HCT116 (cell line): ENCODE data around the gene RSPH9. TPM values are rescaled to one million over a fixed set of nuclear protein-coding genes. Genes with fewer than 3 reads are reported as not detected.

Experiments
- ATAC-seq: fragments of 200-7000 bp; cut with Tn5 transposase; 2 replicates; pipeline ENCODE4 v1.9.1; 2020; ENCODE audit warnings: mild to moderate bottlenecking, moderate library complexity
- BruUV-seq: library from RNA; stranded (reverse); fragments of 400-500 nt; replicated peaks from 2 replicates; lab custom pipeline; 2021; lab: Mats Ljungman, UMichigan
- CTCF ChIA-PET: fragments of 300-600 bp; sonication (Branson Sonifier 250); formaldehyde crosslinking; loops from one replicate; lab custom pipeline; 2021; ENCODE audit warnings: antibody characterized with exemption; lab: Charles Lee
- POLR2A ChIA-PET: fragments of 300-600, 350-600 bp; sonication (Branson Sonifier 250); formaldehyde crosslinking; loops from one replicate; lab custom pipeline; 2021; ENCODE audit warnings: antibody characterized with exemption; lab: Charles Lee
- RAD21 ChIA-PET, 2 experiments: fragments of 300-600 bp; sonication (Branson Sonifier 250); formaldehyde crosslinking; loops; one replicate each; lab custom pipeline; 2023; ENCODE audit warnings: low total read pairs in 2 of 2; ENCODE audit not compliant: uncharacterized antibody in 2 of 2, unreplicated experiment in 2 of 2, low non-redundant PET in 1 of 2; lab: Charles Lee
- DNase-seq: peaks from one replicate; pipeline ENCODE4 v3.0.0-alpha.2; 2010; ENCODE audit warnings: low read depth, low spot score
- H2AFZ ChIP-seq: fragments of 200-600 bp; shearing (Covaris generic), sonication (generic); 2 replicates; pipeline ENCODE4 v1.6.1; 2017; ENCODE audit warnings: low read depth, mixed run types, mixed read lengths, antibody characterized with exemption, low read length; ENCODE audit not compliant: poor library complexity, severe bottlenecking
- H3K27ac ChIP-seq: 2 replicates; pipeline ENCODE4 v1.5.1; 2012; ENCODE audit warnings: low read depth, low read length
- H3K27me3 ChIP-seq: fragments of 200-600 bp; sonication (generic); 2 replicates; pipeline ENCODE4 v1.6.1; 2016; ENCODE audit warnings: mixed run types, low read length, mixed read lengths; ENCODE audit not compliant: insufficient read depth
- H3K36me3 ChIP-seq, 2 experiments: fragments of 200-500 bp in 1 of 2; fragments of 200-600 bp in 1 of 2; sonication (Bioruptor generic) in 1 of 2; sonication (generic) in 1 of 2; 2 replicates each; pipeline versions ENCODE4 v1.5.1 to v1.6.1; 2014 to 2016; ENCODE audit warnings: low read length in 2 of 2, inconsistent platforms in 1 of 2, mixed read lengths in 1 of 2, mixed run types in 1 of 2; ENCODE audit not compliant: insufficient read depth in 2 of 2, control insufficient read depth in 1 of 2
- H3K4me1 ChIP-seq, 2 experiments: fragments of 200-600 bp in 1 of 2; sonication (generic) in 1 of 2; 2 replicates each; pipeline versions ENCODE4 v1.5.1 to v1.6.1; 2012 to 2017; ENCODE audit warnings: low read length in 2 of 2, inconsistent platforms in 1 of 2, mild to moderate bottlenecking in 1 of 2, mixed read lengths in 1 of 2, mixed run types in 1 of 2, moderate library complexity in 1 of 2; ENCODE audit not compliant: insufficient read depth in 2 of 2, control insufficient read depth in 1 of 2
- H3K4me2 ChIP-seq: fragments of 200-600 bp; sonication (generic); 2 replicates; pipeline ENCODE4 v1.6.1; 2017; ENCODE audit warnings: mixed run types, low read length, mixed read lengths
- H3K4me3 ChIP-seq, 2 experiments: fragments of 200-600 bp in 1 of 2; sonication (generic) in 1 of 2; replicated peaks in 1 of 2; 2 replicates each; pipeline ENCODE4 v1.5.1; 2011 to 2016; ENCODE audit warnings: low read length in 2 of 2, control low read depth in 1 of 2, low read depth in 1 of 2, mild to moderate bottlenecking in 1 of 2, mixed read lengths in 1 of 2, mixed run types in 1 of 2
- H3K79me2 ChIP-seq: fragments of 200-600 bp; sonication (generic); 2 replicates; pipeline ENCODE4 v1.6.1; 2017; ENCODE audit warnings: mild to moderate bottlenecking, mixed run types, low read length, moderate library complexity, mixed read lengths; ENCODE audit not compliant: insufficient read depth
- H3K9ac ChIP-seq: fragments of 200-600 bp; sonication (generic); 2 replicates; pipeline ENCODE4 v1.6.1; 2016; ENCODE audit warnings: low read length, mixed read lengths
- H3K9me2 ChIP-seq: fragments of 200-600 bp; sonication (generic), shearing (Covaris generic); 2 replicates; pipeline ENCODE4 v1.6.1; 2017; ENCODE audit warnings: mixed run types, mild to moderate bottlenecking, moderate library complexity; ENCODE audit not compliant: insufficient read depth
- H3K9me3 ChIP-seq, 2 experiments: fragments of 200-500 bp in 1 of 2; fragments of 200-600 bp in 1 of 2; sonication (Bioruptor generic) in 1 of 2; sonication (generic) in 1 of 2; 2 replicates each; pipeline ENCODE4 v1.6.1; 2014 to 2017; ENCODE audit warnings: low read length in 2 of 2, mixed read lengths in 2 of 2, inconsistent platforms in 1 of 2, low read depth in 1 of 2, mild to moderate bottlenecking in 1 of 2, mixed run types in 1 of 2, moderate library complexity in 1 of 2; ENCODE audit not compliant: control insufficient read depth in 1 of 2, insufficient read depth in 1 of 2
- H4K20me1 ChIP-seq: fragments of 200-600 bp; sonication (generic), shearing (Covaris generic); 2 replicates; pipeline ENCODE4 v1.6.1; 2017; ENCODE audit warnings: mixed run types, mild to moderate bottlenecking, moderate library complexity; ENCODE audit not compliant: insufficient read depth
- CBX3 ChIP-seq: IDR thresholded peaks from 2 replicates; pipeline ENCODE4 v1.6.1; 2012; ENCODE audit warnings: low read depth
- CEBPB ChIP-seq: IDR thresholded peaks from 2 replicates; pipeline ENCODE4 v1.6.1; 2012; ENCODE audit warnings: low read depth
- CTCF ChIP-seq, 3 experiments: fragments of 200-600 bp in 1 of 3; sonication (generic) in 1 of 3; IDR thresholded peaks in 2 of 3; conservative IDR thresholded peaks in 1 of 3; 2 replicates each; pipeline ENCODE4 v1.5.1; 2012 to 2017; ENCODE audit warnings: low read depth in 2 of 3, low read length in 2 of 3, antibody characterized with exemption in 1 of 3, borderline replicate concordance in 1 of 3, control low read depth in 1 of 3, mild to moderate bottlenecking in 1 of 3, mixed read lengths in 1 of 3, mixed run types in 1 of 3, moderate library complexity in 1 of 3; ENCODE audit not compliant: insufficient read depth in 1 of 3
- EGR1 ChIP-seq: IDR thresholded peaks from 2 replicates; pipeline ENCODE4 v1.6.1; 2012; ENCODE audit warnings: low read depth
- ELF1 ChIP-seq: IDR thresholded peaks from 2 replicates; pipeline ENCODE4 v1.6.1; 2012; ENCODE audit warnings: low read depth, borderline replicate concordance
- EZH2phosphoT487 ChIP-seq: fragments of 200-600 bp; IDR thresholded peaks from 2 replicates; pipeline ENCODE4 v1.6.1; 2018; ENCODE audit warnings: antibody characterized with exemption, borderline replicate concordance
- JUND ChIP-seq: IDR thresholded peaks from 2 replicates; pipeline ENCODE4 v1.6.1; 2012
- MAX ChIP-seq: IDR thresholded peaks from 2 replicates; pipeline ENCODE4 v1.6.1; 2012
- POLR2A ChIP-seq: IDR thresholded peaks from 2 replicates; pipeline ENCODE4 v1.7.0; 2011; ENCODE audit warnings: borderline replicate concordance; ENCODE audit not compliant: insufficient read depth, insufficient read length; ENCODE audit errors: extremely low read depth
- POLR2AphosphoS5 ChIP-seq: IDR thresholded peaks from 2 replicates; pipeline ENCODE4 v1.6.1; 2011; ENCODE audit warnings: mild to moderate bottlenecking, low read depth, low read length, moderate library complexity
- SP1 ChIP-seq: IDR thresholded peaks from 2 replicates; pipeline ENCODE4 v1.6.1; 2012; ENCODE audit warnings: low read depth
- SRF ChIP-seq: IDR thresholded peaks from 2 replicates; pipeline ENCODE4 v1.6.1; 2012; ENCODE audit warnings: low read depth
- YY1 ChIP-seq: IDR thresholded peaks from 2 replicates; pipeline ENCODE4 v1.6.1; 2011; ENCODE audit warnings: low read length, low read depth, moderate library complexity, mild to moderate bottlenecking; ENCODE audit not compliant: insufficient replicate concordance; ENCODE audit errors: extremely low read depth
- ZBTB33 ChIP-seq: IDR thresholded peaks from 2 replicates; pipeline ENCODE4 v1.6.1; 2011; ENCODE audit warnings: mild to moderate bottlenecking, low read length, moderate library complexity; ENCODE audit not compliant: insufficient replicate concordance; ENCODE audit errors: extremely low read depth
- ZFX ChIP-seq: fragments of 450-650 bp; IDR thresholded peaks from 2 replicates; pipeline ENCODE4 v1.6.1; 2017
- intact Hi-C: fragments of 100-400 bp; cut with micrococcal nuclease; formaldehyde crosslinking; loops from 2 replicates; pipeline ENCODE4 v1.10.0; 2022
- total RNA-seq: library from RNA; stranded (reverse); gene quantifications from one replicate; pipeline ENCODE4 v1.2.1, GENCODE V29; 2021; ENCODE audit not compliant: unreplicated experiment

The RSPH9 gene
- total RNA-seq, 1 experiment from 2014 or later = not detected

GRCh38 chr6:43673444-43674084 lies 28.7 kb downstream of the RSPH9 start:
- no peaks in the 10 kb centered on the region for H3K27me3 ChIP-seq
- no peak overlapping the region for H3K27ac ChIP-seq
- ATAC-seq = no peak
- H2AFZ ChIP-seq = no peak overlapping the region
- RAD21 ChIA-PET = no interaction called here
- POLR2A ChIA-PET = no interaction called here
- no peaks in the 10 kb centered on the region for H3K9me3 ChIP-seq
- no peaks in the 10 kb centered on the region for H4K20me1 ChIP-seq
- BruUV-seq = no TSS peak
- no peaks in the 10 kb centered on the region for H3K9me2 ChIP-seq
- CTCF ChIA-PET = no interaction called here
- TF ChIP-seq EZH2phosphoT487 (no peak), YY1 (no peak), JUND (no peak), POLR2AphosphoS5 (no peak), POLR2A (no peak), SRF (no peak), ZBTB33 (no peak), EGR1 (no peak), SP1 (no peak), CEBPB (no peak), ELF1 (no peak), MAX (no peak), ZFX (no peak), CTCF (IDR thresholded peaks at IDR 0.05 in 2 of 3, conservative IDR thresholded peaks at IDR 0.05 in 1 of 3; ENCODE audit: borderline replicate concordance in 1 of 3, insufficient read depth in 1 of 3, low read depth in 2 of 3, low read length in 2 of 3) (no peak), CBX3 (no peak)
- DNase-seq = no peak
- no peak overlapping the region for H3K9ac ChIP-seq
- intact Hi-C loops = no loop called here
- H3K4me1 ChIP-seq = peaks cover 1 to 16% of the 10 kb centered on the region in 2 experiments; a peak in 3 of 4 replicates
- no peak overlapping the region for H3K4me2 ChIP-seq
- H3K4me3 ChIP-seq = no peak overlapping the region
- H3K36me3 ChIP-seq = peaks cover 32 to 49% of the 10 kb centered on the region in 2 experiments
- H3K79me2 ChIP-seq = no peaks in the 10 kb centered on the region
